Activated CD8-positive, alpha-beta memory T cell treated with anti-CD3 and anti-CD28 coated beads for 24 hours (primary cell): Measurements from ENCODE around the gene BCL2.
A peak's percentile ranks its signal among the peaks of the same experiment; 100 is the strongest.

Experiments used
- DNase-seq: peaks from one replicate; pipeline ENCODE4 v3.0.0-alpha.2; 2020

The BCL2 gene

GRCh38 chr18:63154350-63155152, 165.0 kb downstream of the BCL2 start:
- DNase-seq, result peak; percentile 56

- DNase-seq, result peak; percentile 69
These were observed 166.8 kb downstream of the BCL2 start for GRCh38 chr18:63152791-63153190.

- peak; percentile 54 for DNase-seq
These were observed 167.5 kb downstream of the BCL2 start for GRCh38 chr18:63152096-63152495.

- DNase-seq, result no peak
These were observed 168.0 kb downstream of the BCL2 start for GRCh38 chr18:63151539-63151938.

- peak; percentile 44 for DNase-seq
These were observed 168.6 kb downstream of the BCL2 start for GRCh38 chr18:63150942-63151421.

GRCh38 chr18:63150326-63150725, 169.2 kb downstream of the BCL2 start:
- DNase-seq, result no peak

GRCh38 chr18:63149302-63149587, 170.3 kb downstream of the BCL2 start:
- no peak for DNase-seq

GRCh38 chr18:63148449-63149301, 170.9 kb downstream of the BCL2 start:
- DNase-seq, result peak; percentile 47

GRCh38 chr18:63147973-63148372, 171.6 kb downstream of the BCL2 start:
- DNase-seq, result peak; percentile 19

GRCh38 chr18:63146828-63147409, 172.7 kb downstream of the BCL2 start:
- DNase-seq, result no peak

- DNase-seq, result peak; percentile 33
These were observed 173.6 kb downstream of the BCL2 start for GRCh38 chr18:63145851-63146555.

GRCh38 chr18:63145166-63145850, 174.3 kb downstream of the BCL2 start:
- DNase-seq, result peak; percentile 19

GRCh38 chr18:63144748-63145147, 174.8 kb downstream of the BCL2 start:
- no peak for DNase-seq

- peak; percentile 50 for DNase-seq
These were observed 176.2 kb downstream of the BCL2 start for GRCh38 chr18:63143330-63143771.

- peak; percentile 35 for DNase-seq
These were observed 176.9 kb downstream of the BCL2 start for GRCh38 chr18:63142594-63143225.

- no peak for DNase-seq
These were observed 177.8 kb downstream of the BCL2 start for GRCh38 chr18:63141778-63142176.

GRCh38 chr18:63140997-63141777, 178.4 kb downstream of the BCL2 start:
- peak; percentile 47 for DNase-seq

GRCh38 chr18:63140038-63140450, 179.5 kb downstream of the BCL2 start:
- DNase-seq, result no peak

- peak; percentile 55 for DNase-seq
These were observed 180.9 kb downstream of the BCL2 start for GRCh38 chr18:63138436-63139340.

GRCh38 chr18:63137999-63138435, 181.6 kb downstream of the BCL2 start:
- DNase-seq, result peak; percentile 75
